ENCODE measurements around the gene SYNE3.

SYNE3 gene

DNA sequence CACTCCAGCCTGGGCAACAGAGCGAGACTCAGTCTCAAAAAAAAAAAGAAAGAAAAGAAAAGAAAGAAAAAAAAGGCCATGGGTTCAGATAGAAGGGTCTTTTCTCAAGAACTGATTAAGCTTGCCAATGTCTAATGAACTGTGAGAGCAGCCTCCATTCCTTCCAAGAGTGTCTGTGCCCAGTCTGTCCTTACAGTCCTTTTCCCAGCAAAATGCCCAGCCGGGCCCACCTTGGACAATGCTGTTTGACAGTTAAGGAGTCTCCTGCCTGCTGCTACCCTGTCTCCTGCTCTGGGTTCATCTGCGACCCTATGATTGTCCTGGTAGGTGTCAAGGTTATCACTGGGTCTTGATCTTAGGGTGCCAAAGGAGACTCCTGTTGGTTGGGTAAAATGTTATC lies 21.4 kb downstream of the SYNE3 start:
- Histone ChIP-seq H3K9ac (ENCODE audit: insufficient read length) (no peak overlapping the region), H3K4me3 (no peak overlapping the region), H3K36me3 (ENCODE audit: insufficient read depth, low read length) (no peaks in the 10 kb centered on the region), H3K9me3 (ENCODE audit: low read depth, low read length) (no peaks in the 10 kb centered on the region), H3K27ac (no peak overlapping the region)
- no peak for DNase-seq (ENCODE audit: low read depth, low spot score)
- TF ChIP-seq FOXP2 (optimal IDR thresholded peaks at IDR 0.05; ENCODE audit: control extremely low read depth, extremely low read length, insufficient read depth): no peak
- TF ChIP-seq POLR2AphosphoS5 (IDR thresholded peaks at IDR 0.05; ENCODE audit: borderline replicate concordance, low read depth, low read length): no peak
- TF ChIP-seq EZH2 (IDR thresholded peaks at IDR 0.05): no peak

DNA sequence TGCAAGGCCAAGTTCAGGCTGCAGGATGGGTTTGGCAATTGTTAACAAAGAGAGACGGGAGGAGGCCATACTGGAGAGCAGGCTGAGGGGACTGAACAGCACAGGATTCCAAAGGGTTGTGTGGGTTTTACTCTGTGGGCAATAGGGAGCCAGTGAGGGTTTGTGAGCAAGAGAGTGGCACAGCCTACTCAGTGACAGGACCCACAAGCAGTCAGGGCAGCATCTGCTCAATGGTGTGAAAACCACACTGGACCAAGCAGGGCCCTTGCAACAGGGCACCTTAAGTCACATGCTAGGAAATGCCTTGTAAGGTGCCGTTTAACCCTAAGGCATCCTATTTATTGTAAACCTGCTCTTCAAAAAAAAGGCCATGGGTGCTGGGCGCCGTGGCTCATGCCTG lies 22.0 kb downstream of the SYNE3 start:
- TF ChIP-seq EZH2 (IDR thresholded peaks at IDR 0.05) (no peak), FOXP2 (optimal IDR thresholded peaks at IDR 0.05; ENCODE audit: control extremely low read depth, extremely low read length, insufficient read depth) (no peak)
- Histone ChIP-seq H3K9me3 (ENCODE audit: low read depth, low read length) (no peaks in the 10 kb centered on the region), H3K9ac (ENCODE audit: insufficient read length) (no peak overlapping the region), H3K36me3 (ENCODE audit: insufficient read depth, low read length) (no peaks in the 10 kb centered on the region), H3K4me3 (no peak overlapping the region), H3K27ac (no peak overlapping the region)
- DNase-seq (ENCODE audit: low read depth, low spot score): no peak

DNA sequence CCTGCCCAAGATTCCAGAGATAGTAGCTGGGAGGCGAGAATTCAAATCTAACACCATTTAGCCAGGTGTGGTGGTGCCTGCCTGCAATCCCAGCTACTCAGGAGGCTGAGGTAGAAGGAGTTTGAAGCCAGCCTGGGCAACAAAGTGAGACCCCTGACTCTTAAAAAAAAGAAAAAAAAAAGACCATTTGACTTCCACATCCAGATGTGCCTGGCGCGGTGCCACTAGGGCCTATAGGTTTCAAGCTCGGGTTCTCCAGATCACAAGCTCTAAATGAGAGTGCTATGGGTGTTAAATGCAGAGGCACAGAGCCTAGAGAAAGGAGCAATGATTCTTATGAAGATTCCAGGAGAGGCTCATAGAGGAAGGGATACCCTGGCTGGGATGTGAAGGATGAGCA lies 22.5 kb downstream of the SYNE3 start:
- Histone ChIP-seq H3K27ac (no peak overlapping the region), H3K36me3 (ENCODE audit: insufficient read depth, low read length) (no peaks in the 10 kb centered on the region), H3K9ac (ENCODE audit: insufficient read length) (no peak overlapping the region), H3K9me3 (ENCODE audit: low read depth, low read length) (no peaks in the 10 kb centered on the region), H3K4me3 (no peak overlapping the region)
- TF ChIP-seq FOXP2 (optimal IDR thresholded peaks at IDR 0.05; ENCODE audit: control extremely low read depth, extremely low read length, insufficient read depth) (no peak), POLR2AphosphoS5 (IDR thresholded peaks at IDR 0.05; ENCODE audit: borderline replicate concordance, low read depth, low read length) (no peak), EZH2 (IDR thresholded peaks at IDR 0.05) (no peak)
- no peak for DNase-seq (ENCODE audit: low read depth, low spot score)

DNA sequence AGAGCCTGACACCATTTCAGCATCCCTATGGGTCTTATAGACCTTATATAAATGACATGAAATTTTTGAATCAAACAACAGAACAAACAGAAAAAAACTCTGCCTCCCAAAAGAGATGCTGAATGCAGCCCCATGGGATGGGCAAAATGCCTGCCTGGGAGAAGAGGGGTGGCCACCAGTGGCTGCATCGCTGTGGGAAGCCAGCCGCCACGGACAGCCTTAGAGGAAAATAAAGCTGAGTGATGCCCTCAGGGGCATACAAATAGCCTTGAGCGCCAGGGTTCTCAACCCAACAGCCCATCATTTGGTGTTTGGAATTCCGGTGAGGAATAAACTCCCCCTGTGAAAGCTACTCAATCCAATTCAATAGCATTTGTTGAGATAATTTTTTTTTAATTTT lies 22.9 kb downstream of the SYNE3 start:
- Histone ChIP-seq H3K4me3 (no peak overlapping the region), H3K36me3 (ENCODE audit: insufficient read depth, low read length) (no peaks in the 10 kb centered on the region), H3K9me3 (ENCODE audit: low read depth, low read length) (no peaks in the 10 kb centered on the region), H3K27ac (no peak overlapping the region), H3K9ac (ENCODE audit: insufficient read length) (no peak overlapping the region)
- TF ChIP-seq FOXP2 (optimal IDR thresholded peaks at IDR 0.05; ENCODE audit: control extremely low read depth, extremely low read length, insufficient read depth) (no peak), POLR2AphosphoS5 (IDR thresholded peaks at IDR 0.05; ENCODE audit: borderline replicate concordance, low read depth, low read length) (no peak), EZH2 (IDR thresholded peaks at IDR 0.05) (no peak)
- DNase-seq (ENCODE audit: low read depth, low spot score): no peak

DNA sequence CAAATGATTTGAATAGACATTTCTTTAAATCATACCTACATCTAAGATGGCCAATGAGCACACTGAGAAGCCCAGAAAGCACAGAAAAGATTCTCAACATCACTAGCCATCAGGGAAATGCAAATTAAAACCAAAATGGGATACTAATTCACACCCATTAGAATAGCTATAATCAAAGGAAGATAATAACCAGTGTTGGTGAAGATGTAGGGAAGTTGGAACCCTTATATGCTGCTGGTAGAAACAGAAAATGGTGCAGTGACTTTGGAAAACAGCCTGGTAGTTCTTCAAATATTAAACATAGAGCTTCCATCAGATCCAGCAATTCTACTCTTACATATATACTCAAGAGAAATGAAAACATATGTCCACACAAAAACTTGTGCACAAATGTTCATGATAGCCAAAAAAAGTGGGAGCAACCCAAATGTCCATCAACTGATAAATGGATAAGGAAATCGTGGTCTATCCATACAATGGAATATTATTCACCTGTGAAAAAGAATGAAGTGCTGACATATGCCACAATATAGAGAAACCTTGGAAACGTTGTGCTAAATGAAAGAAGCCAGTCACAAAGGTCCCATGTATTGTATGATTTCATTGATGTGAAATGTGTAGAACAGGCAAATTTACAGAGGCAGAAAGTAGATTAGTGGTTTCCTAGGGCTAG lies 24.4 kb downstream of the SYNE3 start:
- TF ChIP-seq EZH2 (IDR thresholded peaks at IDR 0.05) (no peak), FOXP2 (optimal IDR thresholded peaks at IDR 0.05; ENCODE audit: control extremely low read depth, extremely low read length, insufficient read depth) (no peak), POLR2AphosphoS5 (IDR thresholded peaks at IDR 0.05; ENCODE audit: borderline replicate concordance, low read depth, low read length) (no peak)
- DNase-seq (ENCODE audit: low read depth, low spot score): no peak
- H3K27ac ChIP-seq: no peak overlapping the region

DNA sequence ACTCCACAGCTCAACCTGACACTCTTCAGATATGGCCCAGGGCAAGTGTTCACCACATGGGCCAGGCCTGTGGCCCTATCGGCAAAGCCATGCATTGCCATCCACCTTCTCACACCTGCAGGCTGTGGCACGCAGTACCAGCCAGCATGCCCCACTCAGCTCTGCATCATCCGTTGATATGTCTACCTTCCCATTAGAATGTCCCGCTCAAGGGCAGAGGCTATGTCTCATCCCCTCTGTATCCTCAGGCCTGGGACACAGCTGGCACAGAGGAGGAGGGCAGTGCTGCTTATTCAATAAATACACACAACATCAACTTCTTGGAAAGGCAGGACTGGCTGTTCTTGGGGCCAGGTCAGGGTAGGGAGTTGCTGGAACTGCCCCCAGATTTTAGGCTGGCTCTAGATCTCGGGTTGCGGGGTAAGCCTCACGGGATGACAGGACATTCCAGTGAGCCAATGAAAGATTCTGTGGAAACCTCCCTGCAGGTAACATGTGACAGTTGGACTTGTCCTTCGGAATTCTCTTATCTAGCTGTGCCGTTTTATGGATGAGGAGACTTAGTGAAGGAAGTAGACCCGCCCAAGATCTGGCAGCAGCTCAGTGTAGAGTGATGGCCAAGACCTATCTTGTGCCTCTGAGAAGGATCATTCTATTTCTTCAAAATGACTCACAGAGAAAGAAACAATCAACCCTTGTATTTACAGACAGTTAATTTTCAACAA lies 25.6 kb downstream of the SYNE3 start:
- Histone ChIP-seq H3K9me3 (ENCODE audit: low read depth, low read length) (no peaks in the 10 kb centered on the region), H3K9ac (ENCODE audit: insufficient read length) (no peak overlapping the region), H3K4me3 (no peak overlapping the region), H3K27ac (no peak overlapping the region), H3K36me3 (ENCODE audit: insufficient read depth, low read length) (no peaks in the 10 kb centered on the region)
- no peak for TF ChIP-seq FOXP2 (optimal IDR thresholded peaks at IDR 0.05; ENCODE audit: control extremely low read depth, extremely low read length, insufficient read depth)
- no peak for TF ChIP-seq POLR2AphosphoS5 (IDR thresholded peaks at IDR 0.05; ENCODE audit: borderline replicate concordance, low read depth, low read length)
- DNase-seq (ENCODE audit: low read depth, low spot score): no peak

More for the DNA sequence above, 24.4 kb downstream of the SYNE3 start:
- Histone ChIP-seq H3K9ac (ENCODE audit: insufficient read length) (no peak overlapping the region), H3K9me3 (ENCODE audit: low read depth, low read length) (no peaks in the 10 kb centered on the region), H3K4me3 (no peak overlapping the region), H3K36me3 (ENCODE audit: insufficient read depth, low read length) (no peaks in the 10 kb centered on the region)

- Histone ChIP-seq H3K27ac (no peak overlapping the region), H3K9me3 (ENCODE audit: low read depth, low read length) (no peaks in the 10 kb centered on the region), H3K36me3 (ENCODE audit: insufficient read depth, low read length) (no peaks in the 10 kb centered on the region), H3K9ac (ENCODE audit: insufficient read length) (no peak overlapping the region), H3K4me3 (no peak overlapping the region)
- TF ChIP-seq POLR2AphosphoS5 (IDR thresholded peaks at IDR 0.05; ENCODE audit: borderline replicate concordance, low read depth, low read length): no peak
- TF ChIP-seq FOXP2 (optimal IDR thresholded peaks at IDR 0.05; ENCODE audit: control extremely low read depth, extremely low read length, insufficient read depth): no peak
- TF ChIP-seq EZH2 (IDR thresholded peaks at IDR 0.05): no peak
- no peak for DNase-seq (ENCODE audit: low read depth, low spot score)
These were observed 26.3 kb downstream of the SYNE3 start for GRCh38 chr14:95490138-95490509.

GRCh38 chr14:95489214-95490137 lies 27.0 kb downstream of the SYNE3 start:
- Histone ChIP-seq H3K36me3 (ENCODE audit: insufficient read depth, low read length) (no peaks in the 10 kb centered on the region), H3K27ac (no peak overlapping the region), H3K9me3 (ENCODE audit: low read depth, low read length) (no peaks in the 10 kb centered on the region), H3K9ac (ENCODE audit: insufficient read length) (no peak overlapping the region), H3K4me3 (no peak overlapping the region)
- TF ChIP-seq FOXP2 (optimal IDR thresholded peaks at IDR 0.05; ENCODE audit: control extremely low read depth, extremely low read length, insufficient read depth) (no peak), EZH2 (IDR thresholded peaks at IDR 0.05) (no peak), POLR2AphosphoS5 (IDR thresholded peaks at IDR 0.05; ENCODE audit: borderline replicate concordance, low read depth, low read length) (no peak)
- DNase-seq (ENCODE audit: low read depth, low spot score): no peak

Data from SK-N-MC (cell line).